ENCODE measurements around the gene ARL11.

ARL11 gene

DNA sequence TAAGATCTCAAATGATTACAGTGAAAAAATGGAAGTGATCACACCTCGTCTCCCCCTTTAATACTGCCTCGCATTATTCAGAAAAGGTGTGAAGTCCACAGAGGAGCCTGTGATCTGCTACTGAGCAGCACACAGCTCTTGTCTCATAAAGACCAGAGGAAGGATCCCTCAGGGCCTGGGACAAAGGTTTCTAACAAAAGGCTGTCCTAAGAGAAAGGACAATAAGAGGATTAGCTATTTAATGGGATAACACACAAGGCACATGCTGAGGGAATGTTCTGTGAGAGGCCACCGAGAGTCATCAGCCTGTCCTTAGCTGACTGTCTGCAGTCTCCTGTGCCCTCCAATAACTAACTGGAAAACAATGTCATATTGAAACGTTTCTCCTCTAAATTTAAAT lies 36.3 kb downstream of the ARL11 start:
- no peak overlapping the region for H3K4me3 ChIP-seq (ENCODE audit: low read depth, low read length)
- TF ChIP-seq, protein P1, sequence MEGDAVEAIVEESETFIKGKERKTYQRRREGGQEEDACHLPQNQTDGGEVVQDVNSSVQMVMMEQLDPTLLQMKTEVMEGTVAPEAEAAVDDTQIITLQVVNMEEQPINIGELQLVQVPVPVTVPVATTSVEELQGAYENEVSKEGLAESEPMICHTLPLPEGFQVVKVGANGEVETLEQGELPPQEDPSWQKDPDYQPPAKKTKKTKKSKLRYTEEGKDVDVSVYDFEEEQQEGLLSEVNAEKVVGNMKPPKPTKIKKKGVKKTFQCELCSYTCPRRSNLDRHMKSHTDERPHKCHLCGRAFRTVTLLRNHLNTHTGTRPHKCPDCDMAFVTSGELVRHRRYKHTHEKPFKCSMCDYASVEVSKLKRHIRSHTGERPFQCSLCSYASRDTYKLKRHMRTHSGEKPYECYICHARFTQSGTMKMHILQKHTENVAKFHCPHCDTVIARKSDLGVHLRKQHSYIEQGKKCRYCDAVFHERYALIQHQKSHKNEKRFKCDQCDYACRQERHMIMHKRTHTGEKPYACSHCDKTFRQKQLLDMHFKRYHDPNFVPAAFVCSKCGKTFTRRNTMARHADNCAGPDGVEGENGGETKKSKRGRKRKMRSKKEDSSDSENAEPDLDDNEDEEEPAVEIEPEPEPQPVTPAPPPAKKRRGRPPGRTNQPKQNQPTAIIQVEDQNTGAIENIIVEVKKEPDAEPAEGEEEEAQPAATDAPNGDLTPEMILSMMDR (IDR thresholded peaks at IDR 0.05; ENCODE audit: borderline replicate concordance, insufficient read depth, low read depth, low read length): no peak

DNA sequence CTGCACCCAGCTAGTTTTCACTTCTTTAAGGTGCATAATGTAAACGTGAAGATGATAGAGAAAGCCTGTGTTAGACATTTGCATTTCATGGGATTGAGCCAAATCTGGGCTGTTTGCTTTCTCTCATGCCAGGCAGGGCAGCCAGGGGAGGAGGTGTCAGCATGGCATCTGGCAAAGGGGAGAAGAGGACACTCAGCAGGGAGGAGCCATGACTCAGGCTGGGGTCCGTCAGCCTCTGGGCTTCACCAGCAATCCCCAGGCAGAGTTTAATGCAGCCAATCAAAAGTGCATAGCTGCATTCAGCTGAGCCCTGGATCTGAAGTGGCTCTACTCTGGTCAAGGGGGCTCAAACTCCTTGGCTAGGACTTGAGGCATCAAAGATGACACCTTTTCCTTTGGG lies 39.5 kb downstream of the ARL11 start:
- H3K4me3 ChIP-seq (ENCODE audit: low read depth, low read length): no peak overlapping the region
- TF ChIP-seq, protein P1 (IDR thresholded peaks at IDR 0.05; ENCODE audit: borderline replicate concordance, insufficient read depth, low read depth, low read length): no peak

DNA sequence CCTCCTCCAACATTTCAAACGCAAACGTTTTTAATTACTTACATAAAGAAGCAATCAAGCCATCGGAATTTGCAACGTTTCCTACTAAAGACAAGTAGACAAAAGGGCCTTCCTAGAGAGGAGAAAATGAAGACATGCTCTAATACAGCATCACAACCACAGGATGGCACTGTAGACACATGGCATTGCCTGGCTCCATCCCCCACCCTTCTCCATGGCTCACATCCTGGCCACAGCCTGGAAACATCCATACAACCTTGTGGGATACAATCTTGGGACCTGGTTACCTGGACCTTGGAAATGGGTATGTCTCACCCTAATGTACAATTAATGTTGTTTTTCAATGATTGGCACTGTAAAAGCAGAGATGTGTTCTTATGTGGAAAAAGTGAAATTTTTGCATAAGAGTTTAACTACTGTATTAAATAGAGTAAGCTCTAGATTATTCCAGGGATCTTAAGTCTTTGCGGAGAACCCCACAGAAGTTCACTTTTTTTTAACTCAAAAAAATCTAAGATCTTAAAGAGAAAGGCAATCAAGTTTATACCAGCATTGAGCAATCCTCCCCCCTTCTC lies 41.5 kb downstream of the ARL11 start:
- H3K4me3 ChIP-seq (ENCODE audit: low read depth, low read length): no peak overlapping the region
- TF ChIP-seq, protein P1 (IDR thresholded peaks at IDR 0.05; ENCODE audit: borderline replicate concordance, insufficient read depth, low read depth, low read length): peak; percentile 40; the same call in 1 of the 2 replicates

DNA sequence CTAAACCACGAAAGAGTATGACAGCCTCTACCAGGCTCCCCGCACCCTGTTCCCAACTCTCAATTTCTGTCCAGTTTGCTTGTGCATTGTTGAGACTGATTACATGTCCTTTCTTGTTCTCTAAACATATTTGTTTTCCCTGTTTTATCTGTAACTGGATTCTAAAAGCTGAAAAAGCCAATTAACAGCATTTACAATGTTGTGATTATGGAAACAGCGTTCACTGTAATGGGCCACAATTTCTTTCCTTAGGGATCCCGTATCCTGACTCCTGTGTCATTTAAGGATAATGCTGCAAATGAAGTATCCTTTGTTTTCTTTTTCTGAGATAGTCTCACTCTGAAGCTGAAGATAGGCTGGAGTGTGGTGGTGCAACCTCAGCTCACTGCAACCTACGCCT lies 42.5 kb downstream of the ARL11 start:
- no peak overlapping the region for H3K4me3 ChIP-seq (ENCODE audit: low read depth, low read length)
- TF ChIP-seq, protein P1 (IDR thresholded peaks at IDR 0.05; ENCODE audit: borderline replicate concordance, insufficient read depth, low read depth, low read length): no peak

DNA sequence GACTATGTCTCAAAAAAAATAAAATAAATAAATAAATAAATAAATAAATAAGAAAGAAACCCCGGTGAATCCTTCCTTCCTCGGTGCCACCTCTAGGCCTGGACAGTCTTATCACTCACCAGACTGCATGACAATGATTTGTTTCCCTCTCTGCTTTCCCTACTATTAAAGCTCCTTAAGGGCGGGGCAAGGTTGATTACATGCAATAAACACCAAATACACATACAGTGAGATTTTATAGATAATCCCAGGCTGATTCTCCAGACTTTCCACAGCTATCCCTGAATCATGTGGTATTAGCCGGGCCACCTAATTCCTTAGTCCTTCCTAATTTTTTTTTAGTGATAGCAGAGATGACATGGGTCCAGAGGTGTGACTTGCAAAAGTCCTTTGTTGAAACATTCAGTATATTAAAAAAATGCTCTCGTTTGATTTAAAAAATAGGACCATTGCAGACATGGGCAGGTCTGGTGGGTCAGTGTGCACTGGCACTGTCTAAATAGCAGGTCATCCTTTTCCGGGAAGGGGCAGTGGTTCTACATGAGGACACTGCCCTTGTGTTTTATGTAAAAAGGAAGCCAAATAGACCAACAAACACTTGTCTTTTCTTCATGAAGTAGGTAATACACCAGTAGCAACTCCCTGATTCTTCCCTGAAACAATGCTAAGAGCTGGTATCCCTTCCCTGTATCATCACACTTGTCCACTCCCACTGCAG lies 48.4 kb downstream of the ARL11 start:
- TF ChIP-seq, protein P1 (IDR thresholded peaks at IDR 0.05; ENCODE audit: borderline replicate concordance, insufficient read depth, low read depth, low read length): no peak
- no peak overlapping the region for H3K4me3 ChIP-seq (ENCODE audit: low read depth, low read length)

DNA sequence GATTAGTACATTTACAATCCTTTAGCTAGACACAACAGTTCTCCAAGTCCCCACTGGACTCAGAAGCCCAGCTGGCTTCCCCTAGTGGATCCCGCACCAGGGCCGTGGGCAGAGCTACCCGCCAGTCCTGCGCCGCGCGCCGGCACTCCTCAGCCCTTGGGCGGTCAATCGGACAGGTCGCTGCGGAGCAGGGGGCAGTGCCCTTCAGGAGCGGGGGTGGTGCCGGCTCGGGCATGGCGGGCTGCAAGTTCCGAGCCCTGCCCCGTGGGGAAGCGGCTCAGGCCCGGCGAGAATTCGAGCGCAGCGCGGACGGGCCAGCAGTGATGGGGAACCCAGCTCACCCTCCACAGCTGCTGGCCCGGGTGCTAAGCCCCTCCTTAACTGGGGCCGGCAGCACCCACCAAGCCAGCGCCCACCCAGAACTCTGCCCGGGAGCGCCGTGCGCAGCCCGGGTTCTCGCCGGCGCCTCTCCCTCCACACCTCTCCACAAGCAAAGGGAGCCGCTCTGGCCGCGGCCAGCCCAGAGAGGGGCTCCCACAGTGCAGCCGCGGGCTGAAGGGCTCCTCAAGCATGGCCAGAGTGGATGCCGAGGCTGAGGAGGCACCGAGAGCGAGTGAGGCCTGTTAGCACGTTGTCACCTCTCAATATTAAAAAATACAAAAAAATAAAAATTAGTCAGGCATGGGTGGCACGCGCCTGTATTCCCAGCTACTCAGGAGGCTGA lies 50.0 kb downstream of the ARL11 start:
- TF ChIP-seq, protein P1 (IDR thresholded peaks at IDR 0.05; ENCODE audit: borderline replicate concordance, insufficient read depth, low read depth, low read length): no peak

More for the DNA sequence above, 50.0 kb downstream of the ARL11 start:
- no peak overlapping the region for H3K4me3 ChIP-seq (ENCODE audit: low read depth, low read length)
